ENCODE measurements around the gene ZIM2. TPM values are rescaled to one million over a fixed set of nuclear protein-coding genes. Genes with fewer than 3 reads are reported as not detected.
"Not testable (repeated sequence)": the region's sequence is repeated elsewhere in the genome, so short reads cannot be mapped to it uniquely, and the experiment has no call there.

The ZIM2 gene
- total RNA-seq, 1 donor from 2014 or later: not detected

DNA sequence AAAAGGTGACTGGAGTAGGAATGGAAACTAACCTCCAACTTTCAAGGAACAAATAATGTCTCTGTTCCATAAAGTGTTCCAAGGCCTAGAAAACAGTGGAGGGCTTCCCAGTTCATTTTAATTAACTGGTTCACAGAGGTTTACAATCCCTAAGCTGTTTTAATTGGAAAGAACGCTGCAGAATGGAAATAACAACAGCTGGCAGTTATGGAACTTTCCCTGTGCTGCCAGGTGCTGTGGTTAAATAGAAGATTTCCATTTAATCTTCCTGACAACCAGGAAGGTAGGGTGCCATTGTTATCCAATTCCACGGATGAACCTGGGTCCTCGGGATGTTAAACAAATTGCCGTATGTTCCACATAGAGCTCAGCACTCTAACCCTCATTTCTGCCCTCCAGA, 22.2 kb upstream of the ZIM2 start:
- H3K27me3 Mint-ChIP-seq (ENCODE audit: low read depth): no peaks in the 10 kb centered on the region
- no peak overlapping the region for H3K27ac Mint-ChIP-seq
- no peaks in the 10 kb centered on the region for H3K4me1 Mint-ChIP-seq (ENCODE audit: low read depth)
- intact Hi-C loops (cut with micrococcal nuclease): no loop called here
- peaks cover 70% of the 10 kb centered on the region for H3K9me3 Mint-ChIP-seq
- DNase-seq (ENCODE audit: low spot score): no peak
- H3K36me3 Mint-ChIP-seq (ENCODE audit: low read depth): no peaks in the 10 kb centered on the region
- no peak overlapping the region for H3K4me3 Mint-ChIP-seq (ENCODE audit: low read depth)

DNA sequence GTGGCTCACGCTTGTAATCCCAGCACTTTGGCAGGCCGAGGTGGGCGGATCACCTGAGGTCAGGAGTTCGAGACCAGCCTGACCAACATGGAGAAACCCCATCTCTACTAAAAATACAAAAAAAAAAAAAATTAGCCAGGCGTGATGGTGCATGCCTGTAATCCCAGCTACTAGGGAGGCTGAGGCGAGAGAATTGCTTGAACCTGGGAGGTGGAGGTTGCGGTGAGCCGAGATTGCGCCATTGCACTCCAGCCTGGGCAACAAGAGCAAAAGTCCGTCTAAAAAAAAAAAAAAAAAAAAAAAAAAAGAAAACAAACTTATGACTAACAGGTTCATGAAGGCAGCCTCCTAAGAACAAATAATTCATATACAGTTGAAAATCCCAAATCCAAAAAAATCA, 19.9 kb upstream of the ZIM2 start:
- intact Hi-C loops (cut with micrococcal nuclease); H3K4me3 Mint-ChIP-seq (ENCODE audit: low read depth): not testable (repeated sequence)

DNA sequence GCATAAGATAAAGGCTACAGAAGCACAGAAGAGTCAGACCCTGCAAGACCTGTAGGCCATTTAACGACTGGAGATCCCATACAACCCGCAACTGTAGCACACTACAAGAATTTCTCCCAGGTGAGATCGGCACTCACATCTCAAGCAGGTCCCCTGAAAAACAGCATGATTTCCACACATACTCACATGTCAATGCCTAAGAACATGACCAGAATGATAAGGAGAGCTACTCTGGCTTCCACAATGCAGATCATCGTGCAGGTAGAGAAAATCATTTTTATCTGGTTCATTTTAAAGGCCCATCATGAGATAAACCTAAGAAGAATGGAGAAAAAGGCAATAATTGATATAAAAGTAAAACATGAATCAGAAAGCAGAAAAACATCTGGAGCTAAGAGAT, 17.5 kb upstream of the ZIM2 start:
- peaks cover 68% of the 10 kb centered on the region for H3K9me3 Mint-ChIP-seq
- no peak for DNase-seq (ENCODE audit: low spot score)
- no peaks in the 10 kb centered on the region for H3K36me3 Mint-ChIP-seq (ENCODE audit: low read depth)
- no peak overlapping the region for H3K27ac Mint-ChIP-seq
- H3K4me3 Mint-ChIP-seq (ENCODE audit: low read depth): no peak overlapping the region
- H3K27me3 Mint-ChIP-seq (ENCODE audit: low read depth): no peaks in the 10 kb centered on the region
- H3K4me1 Mint-ChIP-seq (ENCODE audit: low read depth): no peaks in the 10 kb centered on the region
- intact Hi-C loops (cut with micrococcal nuclease): no loop called here

More for the DNA sequence above, 19.9 kb upstream of the ZIM2 start:
- H3K4me1 Mint-ChIP-seq (ENCODE audit: low read depth); H3K27me3 Mint-ChIP-seq (ENCODE audit: low read depth); H3K27ac Mint-ChIP-seq; DNase-seq (ENCODE audit: low spot score); H3K36me3 Mint-ChIP-seq (ENCODE audit: low read depth): not testable (repeated sequence)
- H3K9me3 Mint-ChIP-seq: peaks cover 71% of the 10 kb centered on the region

DNA sequence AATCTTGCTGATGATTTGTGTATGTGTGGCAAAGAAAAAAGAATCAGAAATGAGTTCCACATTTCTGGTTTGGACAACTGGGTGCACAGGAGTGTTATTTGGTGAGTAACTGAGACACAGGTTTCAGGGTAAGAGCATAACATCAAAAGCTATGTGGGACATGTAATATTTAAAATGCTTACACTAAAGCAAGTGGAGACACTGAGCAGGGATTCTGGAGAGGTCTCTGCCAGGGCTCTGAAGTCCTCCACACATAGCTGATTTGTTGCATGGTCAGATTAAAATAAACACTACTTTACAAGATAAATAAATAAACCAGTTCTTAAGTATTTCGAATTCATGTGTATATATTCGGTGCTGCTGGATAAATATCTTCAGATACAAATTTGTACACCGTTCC, 16.3 kb upstream of the ZIM2 start:
- no peak for DNase-seq (ENCODE audit: low spot score)
- H3K27ac Mint-ChIP-seq: no peak overlapping the region
- H3K27me3 Mint-ChIP-seq (ENCODE audit: low read depth): no peaks in the 10 kb centered on the region
- peaks cover 71% of the 10 kb centered on the region for H3K9me3 Mint-ChIP-seq
- no peaks in the 10 kb centered on the region for H3K36me3 Mint-ChIP-seq (ENCODE audit: low read depth)
- intact Hi-C loops (cut with micrococcal nuclease): no loop called here
- H3K4me1 Mint-ChIP-seq (ENCODE audit: low read depth): no peaks in the 10 kb centered on the region
- H3K4me3 Mint-ChIP-seq (ENCODE audit: low read depth): no peak overlapping the region

DNA sequence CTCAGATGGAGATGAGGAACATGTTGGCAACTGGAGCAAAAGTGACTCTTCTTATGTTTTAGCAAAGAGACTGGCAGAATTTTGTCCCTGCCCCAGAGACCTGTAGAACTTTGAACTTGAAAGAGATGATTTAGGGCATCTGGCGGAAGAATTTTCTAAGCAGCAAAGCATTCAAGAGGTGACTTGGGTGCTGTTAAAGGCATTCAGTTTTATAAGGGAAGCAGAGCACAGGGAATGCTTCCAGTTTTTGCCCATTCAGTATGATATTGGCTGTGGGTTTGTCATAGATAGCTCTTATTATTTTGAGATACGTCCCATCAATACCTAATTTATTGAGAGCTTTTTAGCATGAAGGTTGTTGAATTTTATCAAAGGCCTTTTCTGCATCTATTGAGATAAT, 11.8 kb upstream of the ZIM2 start:
- H3K4me3 Mint-ChIP-seq (ENCODE audit: low read depth); H3K4me1 Mint-ChIP-seq (ENCODE audit: low read depth); H3K36me3 Mint-ChIP-seq (ENCODE audit: low read depth); H3K27ac Mint-ChIP-seq; intact Hi-C loops (cut with micrococcal nuclease); H3K27me3 Mint-ChIP-seq (ENCODE audit: low read depth); DNase-seq (ENCODE audit: low spot score): not testable (repeated sequence)
- peaks cover 71% of the 10 kb centered on the region for H3K9me3 Mint-ChIP-seq

DNA sequence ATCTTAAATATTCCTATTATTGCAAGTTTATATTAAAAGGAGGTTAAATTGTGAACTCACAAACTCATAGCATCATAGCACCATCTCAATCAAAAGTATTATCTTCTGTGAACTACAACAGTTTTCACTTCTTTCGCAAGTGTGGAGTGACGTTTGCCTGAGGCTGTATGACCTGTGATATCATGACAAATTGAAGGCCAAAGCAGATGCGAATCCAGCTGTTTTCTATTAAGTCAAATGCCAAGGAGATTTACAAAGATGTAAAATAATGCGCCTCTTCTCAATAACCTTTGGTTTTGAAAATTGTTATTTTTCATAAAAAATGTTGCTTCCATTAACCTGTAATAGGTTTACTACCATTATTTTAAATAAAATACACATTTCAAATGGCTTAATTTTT, 7.6 kb upstream of the ZIM2 start:
- H3K27me3 Mint-ChIP-seq (ENCODE audit: low read depth): no peaks in the 10 kb centered on the region
- peaks cover 58% of the 10 kb centered on the region for H3K9me3 Mint-ChIP-seq
- no peak overlapping the region for H3K27ac Mint-ChIP-seq
- intact Hi-C loops (cut with micrococcal nuclease): no loop called here
- no peak for DNase-seq (ENCODE audit: low spot score)
- H3K36me3 Mint-ChIP-seq (ENCODE audit: low read depth): no peaks in the 10 kb centered on the region
- H3K4me1 Mint-ChIP-seq (ENCODE audit: low read depth): no peaks in the 10 kb centered on the region
- H3K4me3 Mint-ChIP-seq (ENCODE audit: low read depth): no peak overlapping the region

DNA sequence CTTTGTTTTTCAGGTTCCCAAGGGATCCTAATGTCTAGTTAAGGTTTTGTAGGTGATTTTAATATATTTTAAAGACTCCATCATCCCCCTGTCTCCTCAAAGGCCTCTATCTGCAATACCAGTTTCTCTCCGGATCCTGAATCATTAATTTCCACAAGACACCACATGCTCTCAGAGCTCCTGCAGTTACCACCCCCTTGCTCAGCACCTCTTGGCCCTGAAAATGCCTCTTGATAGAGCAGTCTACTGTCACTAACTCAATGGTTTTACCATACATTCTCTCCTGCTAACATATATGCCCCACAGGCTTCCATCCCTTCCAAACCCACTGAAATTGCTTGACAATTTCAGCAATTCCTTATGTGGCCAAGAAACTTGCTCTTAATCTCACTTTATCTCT, 1.9 kb upstream of the ZIM2 start:
- H3K4me3 Mint-ChIP-seq (ENCODE audit: low read depth): no peak overlapping the region
- H3K4me1 Mint-ChIP-seq (ENCODE audit: low read depth): no peaks in the 10 kb centered on the region
- intact Hi-C loops (cut with micrococcal nuclease): no loop called here
- H3K27ac Mint-ChIP-seq: no peak overlapping the region
- no peak for DNase-seq (ENCODE audit: low spot score)
- peaks cover 4% of the 10 kb centered on the region for H3K36me3 Mint-ChIP-seq (ENCODE audit: low read depth)
- peaks cover 44% of the 10 kb centered on the region for H3K9me3 Mint-ChIP-seq
- no peaks in the 10 kb centered on the region for H3K27me3 Mint-ChIP-seq (ENCODE audit: low read depth)

DNA sequence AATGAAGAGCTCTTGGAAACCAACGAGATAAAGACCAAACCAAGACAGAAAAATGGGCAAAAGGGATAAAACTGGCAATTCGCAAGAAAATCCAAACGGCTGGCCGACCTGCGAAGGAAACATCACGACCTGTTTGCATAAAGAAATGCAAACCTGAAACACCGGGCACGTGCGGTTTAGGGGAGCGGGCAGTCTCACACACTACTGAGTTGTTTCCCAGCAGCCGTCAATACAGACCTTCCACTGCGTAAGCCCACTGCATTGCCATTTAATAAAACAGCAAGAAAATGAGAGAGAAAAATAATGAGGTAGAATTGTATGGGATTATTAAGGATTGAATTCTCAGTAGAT, 642 bp upstream of the ZIM2 start:
- no peaks in the 10 kb centered on the region for H3K4me1 Mint-ChIP-seq (ENCODE audit: low read depth)
- H3K9me3 Mint-ChIP-seq: peaks cover 43% of the 10 kb centered on the region
- H3K27me3 Mint-ChIP-seq (ENCODE audit: low read depth): no peaks in the 10 kb centered on the region
- no peak overlapping the region for H3K27ac Mint-ChIP-seq
- intact Hi-C loops (cut with micrococcal nuclease): no loop called here
- no peak overlapping the region for H3K4me3 Mint-ChIP-seq (ENCODE audit: low read depth)
- DNase-seq (ENCODE audit: low spot score): no peak
- peaks cover 4% of the 10 kb centered on the region for H3K36me3 Mint-ChIP-seq (ENCODE audit: low read depth)

DNA sequence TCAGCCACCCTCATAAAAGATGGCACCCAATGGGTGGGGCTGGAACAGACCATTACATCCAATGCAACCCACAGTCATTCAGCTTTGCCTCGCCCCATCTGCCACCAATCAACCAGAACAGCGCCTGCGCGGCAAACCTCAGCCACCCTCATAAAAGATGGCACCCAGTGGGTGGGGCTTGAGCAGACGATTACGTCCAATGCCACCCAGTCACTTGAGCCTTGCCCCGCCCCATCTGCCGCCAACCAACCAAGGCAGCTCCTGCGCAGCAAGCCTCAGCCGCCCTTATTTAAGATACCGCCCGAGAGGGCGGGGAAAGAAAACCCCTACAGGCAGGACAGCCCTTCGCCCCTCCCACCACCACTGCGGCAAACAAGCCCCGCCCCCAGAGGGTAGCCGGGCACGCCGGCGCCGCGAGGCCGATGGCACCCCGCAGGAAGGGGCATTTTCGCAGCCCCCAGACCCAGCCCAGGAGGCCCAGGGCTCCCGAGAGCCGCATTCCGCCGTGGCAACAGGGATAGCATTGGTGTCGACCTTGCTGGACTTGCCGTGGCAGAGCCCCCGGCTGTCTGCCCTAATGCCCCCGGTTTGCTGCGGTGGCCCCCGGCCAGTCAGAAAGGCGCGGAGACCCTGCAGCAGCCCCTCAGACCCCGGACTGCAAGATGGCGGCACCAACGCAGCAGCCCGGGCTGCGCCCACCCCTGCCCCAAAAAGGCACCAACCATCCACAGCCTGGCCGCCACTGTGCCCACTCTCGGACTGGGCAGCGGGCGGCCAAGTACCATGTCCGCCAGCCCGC, 675 bp downstream of the ZIM2 start:
- peaks cover 4% of the 10 kb centered on the region for H3K36me3 Mint-ChIP-seq (ENCODE audit: low read depth)

DNA sequence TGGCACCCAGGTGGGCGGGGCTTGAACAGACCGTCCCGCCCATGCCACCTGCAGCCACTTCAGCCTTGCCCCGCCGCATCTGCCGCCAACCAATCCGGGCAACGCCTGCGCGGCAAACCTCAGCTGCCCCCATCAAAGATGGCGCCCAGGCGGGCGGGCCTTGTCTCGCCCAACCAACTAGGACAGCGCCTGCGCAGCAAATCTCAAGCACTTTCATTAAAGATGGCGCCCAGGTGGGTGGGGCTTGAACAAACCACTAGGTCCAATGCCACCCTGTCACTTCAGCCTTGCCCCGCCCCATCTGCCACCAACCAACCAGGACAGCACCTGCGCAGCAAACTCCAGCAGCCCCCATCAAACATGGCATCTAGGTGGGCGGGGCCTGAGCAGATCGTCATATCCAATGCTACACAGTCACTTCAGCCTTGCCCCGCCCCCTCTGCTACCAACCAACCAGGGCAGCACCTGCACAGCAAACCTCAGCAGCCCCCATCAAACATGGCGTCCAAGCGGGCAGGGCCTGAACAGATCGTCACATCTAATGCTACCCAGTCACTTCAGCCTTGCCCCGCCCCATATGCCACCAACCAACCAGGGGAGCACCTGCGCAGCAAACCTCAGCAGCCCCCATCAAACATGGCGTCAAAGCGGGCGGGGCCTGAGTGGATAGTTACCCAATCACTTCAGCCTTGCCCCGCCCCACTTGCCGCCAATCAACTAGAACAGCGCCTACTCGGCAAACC, 1.4 kb downstream of the ZIM2 start:
- Mint-ChIP-seq H3K4me1 (ENCODE audit: low read depth) (no peaks in the 10 kb centered on the region), H3K27me3 (ENCODE audit: low read depth) (no peaks in the 10 kb centered on the region), H3K36me3 (ENCODE audit: low read depth) (peaks cover 4% of the 10 kb centered on the region), H3K27ac (no peak overlapping the region), H3K4me3 (ENCODE audit: low read depth) (no peak overlapping the region), H3K9me3 (peaks cover 59% of the 10 kb centered on the region)
- DNase-seq (ENCODE audit: low spot score): no peak
- intact Hi-C loops (cut with micrococcal nuclease): no loop called here

More for the DNA sequence above, 675 bp downstream of the ZIM2 start:
- no peak overlapping the region for H3K27ac Mint-ChIP-seq
- no peak overlapping the region for H3K4me3 Mint-ChIP-seq (ENCODE audit: low read depth)
- no peaks in the 10 kb centered on the region for H3K27me3 Mint-ChIP-seq (ENCODE audit: low read depth)
- DNase-seq (ENCODE audit: low spot score): no peak
- H3K9me3 Mint-ChIP-seq: peaks cover 51% of the 10 kb centered on the region
- intact Hi-C loops (cut with micrococcal nuclease): no loop called here
- H3K4me1 Mint-ChIP-seq (ENCODE audit: low read depth): no peaks in the 10 kb centered on the region

DNA sequence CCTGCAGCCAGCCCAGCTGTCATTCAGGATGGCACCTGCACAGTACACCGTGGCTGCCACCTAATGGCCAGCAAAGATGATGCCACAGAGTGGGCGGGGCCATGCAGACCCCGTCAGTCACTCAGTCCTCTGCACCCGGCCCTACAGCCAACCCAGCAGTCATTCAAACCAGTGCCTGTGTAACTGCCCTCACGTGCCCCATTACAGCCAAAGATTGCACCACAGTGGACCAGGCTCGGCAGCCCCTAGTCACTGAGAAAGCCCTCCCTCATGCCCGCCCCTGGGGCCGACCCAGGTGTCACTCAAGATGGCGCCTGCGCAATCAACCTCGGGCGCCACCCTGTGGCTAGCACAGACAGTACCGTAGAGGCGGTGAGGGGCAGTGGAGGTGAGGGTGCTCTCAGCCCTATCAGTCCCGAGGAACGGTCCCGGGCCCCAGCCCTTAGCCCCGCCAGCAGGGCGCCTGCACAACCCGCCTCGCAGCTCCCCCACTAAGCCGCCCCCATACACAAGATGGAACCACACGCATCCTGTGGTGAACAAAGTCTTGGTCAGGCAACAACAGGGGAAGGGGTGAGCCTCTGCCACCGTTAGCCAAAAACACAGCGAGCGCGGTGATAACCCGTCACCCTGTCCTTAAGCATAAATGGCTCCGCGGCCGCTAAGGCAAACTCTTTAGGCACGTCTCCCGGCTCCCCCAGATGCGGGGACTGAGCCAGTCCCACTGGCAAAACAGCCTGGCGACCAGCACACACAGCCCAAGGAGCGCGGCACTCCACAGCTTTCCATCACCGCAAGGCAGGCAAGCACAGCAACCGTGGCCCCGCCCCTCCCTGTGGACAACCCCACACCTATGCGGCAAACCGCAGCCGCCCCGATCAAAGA, 2.3 kb downstream of the ZIM2 start:
- H3K9me3 Mint-ChIP-seq: peaks cover 65% of the 10 kb centered on the region
- no peak overlapping the region for H3K4me3 Mint-ChIP-seq (ENCODE audit: low read depth)
- peaks cover 4% of the 10 kb centered on the region for H3K36me3 Mint-ChIP-seq (ENCODE audit: low read depth)
- intact Hi-C loops (cut with micrococcal nuclease): no loop called here
- H3K27me3 Mint-ChIP-seq (ENCODE audit: low read depth): no peaks in the 10 kb centered on the region
- no peak overlapping the region for H3K27ac Mint-ChIP-seq
- DNase-seq (ENCODE audit: low spot score): no peak
- no peaks in the 10 kb centered on the region for H3K4me1 Mint-ChIP-seq (ENCODE audit: low read depth)

DNA sequence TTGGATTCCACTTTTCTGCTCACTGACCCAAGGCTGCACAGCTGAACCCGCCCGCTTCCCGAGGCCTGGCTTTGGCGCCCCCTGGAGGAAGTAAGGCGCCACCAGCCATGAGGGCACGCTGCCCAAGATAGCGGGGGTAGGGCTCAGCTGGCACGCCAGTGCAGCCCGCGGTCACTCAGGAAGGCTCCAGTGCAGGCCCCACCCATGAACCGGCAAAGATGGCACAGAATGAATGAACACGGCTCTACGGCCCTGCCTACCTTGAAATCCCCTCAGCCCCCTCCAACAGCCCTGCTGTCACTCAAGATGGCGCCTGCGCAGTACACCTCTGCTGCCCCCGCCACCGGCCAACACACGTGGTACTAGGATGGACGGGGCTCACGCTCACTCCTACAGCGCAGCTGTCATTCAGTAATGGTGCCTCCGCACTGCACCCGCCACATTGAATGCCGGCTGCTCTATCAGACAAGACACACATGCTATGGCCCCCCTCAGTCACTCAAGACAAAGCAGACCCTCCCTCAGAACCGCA, 3.0 kb downstream of the ZIM2 start:
- Mint-ChIP-seq H3K27me3 (ENCODE audit: low read depth) (no peaks in the 10 kb centered on the region), H3K36me3 (ENCODE audit: low read depth) (peaks cover 4% of the 10 kb centered on the region), H3K4me3 (ENCODE audit: low read depth) (no peak overlapping the region), H3K9me3 (peaks cover 71% of the 10 kb centered on the region), H3K4me1 (ENCODE audit: low read depth) (no peaks in the 10 kb centered on the region), H3K27ac (no peak overlapping the region)
- no peak for DNase-seq (ENCODE audit: low spot score)
- intact Hi-C loops (cut with micrococcal nuclease): no loop called here
